Measurements from ENCODE around the gene PIK3C2B. TPM values are rescaled to one million over a fixed set of nuclear protein-coding genes. Genes with fewer than 3 reads are reported as not detected.

The PIK3C2B gene
- total and polyA plus RNA-seq, 7 donors = 9.2 to 47.6 (median 17.1) TPM

GRCh38 chr1:204466416-204467405 lies 27.9 kb downstream of the PIK3C2B start:
- intact Hi-C loops (cut with DNase I) = no loop called here
- peak overlapping the region; percentile 47 to 63 (median 58) for H3K27ac ChIP-seq
- TF ChIP-seq POLR2AphosphoS5 (IDR thresholded peaks at IDR 0.05) (no peak), POLR2A (IDR thresholded peaks at IDR 0.05) (no peak), EP300 (IDR thresholded peaks at IDR 0.05) (no peak)
- TF ChIP-seq, protein P1, sequence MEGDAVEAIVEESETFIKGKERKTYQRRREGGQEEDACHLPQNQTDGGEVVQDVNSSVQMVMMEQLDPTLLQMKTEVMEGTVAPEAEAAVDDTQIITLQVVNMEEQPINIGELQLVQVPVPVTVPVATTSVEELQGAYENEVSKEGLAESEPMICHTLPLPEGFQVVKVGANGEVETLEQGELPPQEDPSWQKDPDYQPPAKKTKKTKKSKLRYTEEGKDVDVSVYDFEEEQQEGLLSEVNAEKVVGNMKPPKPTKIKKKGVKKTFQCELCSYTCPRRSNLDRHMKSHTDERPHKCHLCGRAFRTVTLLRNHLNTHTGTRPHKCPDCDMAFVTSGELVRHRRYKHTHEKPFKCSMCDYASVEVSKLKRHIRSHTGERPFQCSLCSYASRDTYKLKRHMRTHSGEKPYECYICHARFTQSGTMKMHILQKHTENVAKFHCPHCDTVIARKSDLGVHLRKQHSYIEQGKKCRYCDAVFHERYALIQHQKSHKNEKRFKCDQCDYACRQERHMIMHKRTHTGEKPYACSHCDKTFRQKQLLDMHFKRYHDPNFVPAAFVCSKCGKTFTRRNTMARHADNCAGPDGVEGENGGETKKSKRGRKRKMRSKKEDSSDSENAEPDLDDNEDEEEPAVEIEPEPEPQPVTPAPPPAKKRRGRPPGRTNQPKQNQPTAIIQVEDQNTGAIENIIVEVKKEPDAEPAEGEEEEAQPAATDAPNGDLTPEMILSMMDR (IDR thresholded peaks at IDR 0.05) = no peak
- H3K4me1 ChIP-seq = peaks cover 0 to 38% (median 36%) of the 10 kb centered on the region in 4 donors
- H3K9me3 ChIP-seq = no peaks in the 10 kb centered on the region
- H3K4me3 ChIP-seq = no peak overlapping the region
- no peaks in the 10 kb centered on the region for H3K27me3 ChIP-seq
- 83 to 85% methylated on average over 17 of the region's 17 CpGs for WGBS, 2 donors
- H3K36me3 ChIP-seq = peaks cover 0 to 62% (median 15%) of the 10 kb centered on the region in 4 donors
- DNase-seq = no peak

DNA sequence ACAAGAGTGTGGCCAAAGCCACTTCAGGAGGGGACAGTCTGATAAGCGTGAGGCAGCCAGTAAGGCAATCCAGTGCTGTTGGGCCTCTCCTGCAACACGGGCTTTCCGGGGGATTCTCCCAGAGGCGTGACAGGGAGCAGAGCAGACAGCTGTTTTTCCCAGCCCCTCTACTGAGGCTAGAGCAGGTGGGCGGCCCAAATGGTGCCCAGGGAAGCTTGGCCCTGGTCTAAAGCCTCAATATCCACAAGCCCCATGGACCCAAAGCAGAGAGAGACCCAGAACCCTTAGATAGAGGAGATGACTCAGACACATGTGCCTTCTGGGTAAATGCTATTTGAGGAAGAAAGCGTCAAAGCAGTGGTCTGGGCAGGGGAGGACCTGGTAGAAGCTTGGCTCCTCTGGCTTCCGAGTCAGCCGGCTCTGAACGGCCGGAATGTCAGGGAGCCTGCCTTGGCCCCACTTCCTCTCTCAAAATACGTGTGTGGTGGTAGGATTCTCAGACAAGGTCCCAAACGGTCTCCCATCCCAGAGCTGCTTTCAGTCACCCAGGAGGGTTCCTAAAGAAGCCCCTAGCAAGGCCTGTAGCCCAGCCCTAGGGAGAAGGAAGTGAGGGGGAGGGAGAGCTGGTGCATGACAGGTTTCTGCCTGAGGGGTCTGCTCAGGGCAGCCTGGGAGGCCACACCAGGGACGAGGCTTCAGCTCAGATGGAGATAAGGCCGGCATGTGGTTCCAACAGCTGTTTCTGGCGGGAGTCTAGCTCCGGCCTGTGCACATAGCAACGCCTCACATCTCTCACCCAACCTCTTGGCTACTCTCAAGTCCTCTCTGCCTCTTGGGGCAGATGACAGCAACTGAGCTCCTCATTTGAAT lies 28.8 kb downstream of the PIK3C2B start:
- DNase-seq = no peak
- intact Hi-C loops (cut with DNase I) = no loop called here
- 65 to 81% methylated on average over 17 of the region's 17 CpGs for WGBS, 2 donors
- Histone ChIP-seq H3K4me3 (no peak overlapping the region), H3K27me3 (no peaks in the 10 kb centered on the region), H3K4me1 (peaks cover 0 to 38% (median 36%) of the 10 kb centered on the region in 4 donors), H3K36me3 (peaks cover 0 to 71% (median 18%) of the 10 kb centered on the region in 4 donors), H3K27ac (peak overlapping the region; percentile 52 to 63 (median 58)), H3K9me3 (no peaks in the 10 kb centered on the region)
- no peak for TF ChIP-seq EP300 (IDR thresholded peaks at IDR 0.05)
- no peak for TF ChIP-seq POLR2AphosphoS5 (IDR thresholded peaks at IDR 0.05)
- no peak for TF ChIP-seq POLR2A (IDR thresholded peaks at IDR 0.05)
- TF ChIP-seq, protein P1 (IDR thresholded peaks at IDR 0.05) = no peak

- 54 to 82% methylated on average over 1 of the region's 1 CpG for WGBS, 2 donors
- Histone ChIP-seq H3K27me3 (no peaks in the 10 kb centered on the region), H3K9me3 (no peaks in the 10 kb centered on the region), H3K36me3 (peaks cover 0 to 82% (median 25%) of the 10 kb centered on the region in 4 donors), H3K4me1 (peaks cover 0 to 38% (median 36%) of the 10 kb centered on the region in 4 donors), H3K27ac (peak overlapping the region; percentile 36 to 63 (median 57)), H3K4me3 (no peak overlapping the region)
- DNase-seq = no peak
- TF ChIP-seq POLR2A (IDR thresholded peaks at IDR 0.05) (no peak), EP300 (IDR thresholded peaks at IDR 0.05) (no peak), POLR2AphosphoS5 (IDR thresholded peaks at IDR 0.05) (peak in 1 of 4 donors; percentile 13)
- TF ChIP-seq, protein P1 (IDR thresholded peaks at IDR 0.05) = no peak
- intact Hi-C loops (cut with DNase I) = no loop called here
Observed at GRCh38 chr1:204464701-204465100, 29.9 kb downstream of the PIK3C2B start.

GRCh38 chr1:204464187-204464631 lies 30.4 kb downstream of the PIK3C2B start:
- no peak overlapping the region for H3K4me3 ChIP-seq
- H3K4me1 ChIP-seq = peaks cover 0 to 38% (median 36%) of the 10 kb centered on the region in 4 donors
- no peaks in the 10 kb centered on the region for H3K9me3 ChIP-seq
- no peak for DNase-seq
- TF ChIP-seq, protein P1 (IDR thresholded peaks at IDR 0.05) = no peak
- TF ChIP-seq POLR2AphosphoS5 (IDR thresholded peaks at IDR 0.05) (no peak), EP300 (IDR thresholded peaks at IDR 0.05) (no peak), POLR2A (IDR thresholded peaks at IDR 0.05) (no peak)
- WGBS, 2 donors = 40 to 69% methylated on average over 3 of the region's 3 CpGs
- peaks cover 0 to 83% (median 27%) of the 10 kb centered on the region in 4 donors for H3K36me3 ChIP-seq
- no peaks in the 10 kb centered on the region for H3K27me3 ChIP-seq
- H3K27ac ChIP-seq = peak overlapping the region; percentile 32 to 63 (median 51)
- intact Hi-C loops (cut with DNase I) = no loop called here

All from sigmoid colon (tissue), 7 donors.